H9 (cell line): ENCODE results near the gene SOX11. TPM values are rescaled to one million over a fixed set of nuclear protein-coding genes. Genes with fewer than 3 reads are reported as not detected.
A peak's percentile ranks its signal among the peaks of the same experiment; 100 is the strongest.

Experiments used
- DNase-seq: peaks from one replicate; pipeline ENCODE4 v3.0.0-alpha.2; 2017
- H2AFZ ChIP-seq: one replicate; pipeline ENCODE4 v1.6.1; 2013; ENCODE audit warnings: mild to moderate bottlenecking, low read length, control low read depth, moderate library complexity
- H2AK5ac ChIP-seq: 2 replicates; pipeline ENCODE4 v1.6.1; 2013; ENCODE audit warnings: low read length, control low read depth, mixed read lengths; ENCODE audit not compliant: insufficient read length
- H2BK120ac ChIP-seq: one replicate; pipeline ENCODE4 v1.6.1; 2013; ENCODE audit warnings: low read depth, mild to moderate bottlenecking, low read length, control low read depth, inconsistent platforms; ENCODE audit not compliant: poor library complexity, severe bottlenecking
- H2BK12ac ChIP-seq: 2 replicates; pipeline ENCODE4 v1.6.1; 2013; ENCODE audit warnings: low read length, control low read depth, mixed read lengths, low read depth; ENCODE audit not compliant: insufficient read length
- H2BK15ac ChIP-seq: 2 replicates; pipeline ENCODE4 v1.6.1; 2013; ENCODE audit warnings: low read depth, low read length, control low read depth
- H2BK20ac ChIP-seq: one replicate; pipeline ENCODE4 v1.6.1; 2013; ENCODE audit warnings: low read depth, mild to moderate bottlenecking, low read length, control low read depth, inconsistent platforms; ENCODE audit not compliant: poor library complexity, severe bottlenecking
- H2BK5ac ChIP-seq: 2 replicates; pipeline ENCODE4 v1.6.1; 2013; ENCODE audit warnings: low read length, control low read depth, mixed read lengths; ENCODE audit not compliant: insufficient read length
- H3K14ac ChIP-seq: 2 replicates; pipeline ENCODE4 v1.6.1; 2013; ENCODE audit warnings: low read length, control low read depth; ENCODE audit not compliant: insufficient read depth
- H3K18ac ChIP-seq: 2 replicates; pipeline ENCODE4 v1.6.1; 2013; ENCODE audit warnings: low read depth, mild to moderate bottlenecking, mixed read lengths, low read length, control low read depth; ENCODE audit not compliant: insufficient read length
- H3K23ac ChIP-seq: 2 replicates; pipeline ENCODE4 v1.6.1; 2013; ENCODE audit warnings: low read length, control low read depth, mixed read lengths, low read depth; ENCODE audit not compliant: insufficient read length
- H3K23me2 ChIP-seq: 2 replicates; pipeline ENCODE4 v1.6.1; 2013; ENCODE audit warnings: low read depth, mild to moderate bottlenecking, mixed read lengths, low read length, control low read depth; ENCODE audit not compliant: insufficient read length, poor library complexity, severe bottlenecking
- H3K27ac ChIP-seq: 2 replicates; pipeline ENCODE4 v1.5.1; 2013; ENCODE audit warnings: low read length, control low read depth, mixed read lengths, low read depth; ENCODE audit not compliant: insufficient read length
- H3K27me3 ChIP-seq: 2 replicates; pipeline ENCODE4 v1.6.1; 2013; ENCODE audit warnings: low read length, control low read depth, inconsistent platforms; ENCODE audit not compliant: insufficient read depth
- H3K4ac ChIP-seq: 2 replicates; pipeline ENCODE4 v1.6.1; 2013; ENCODE audit warnings: low read depth, mild to moderate bottlenecking, control low read depth, inconsistent platforms, low read length, moderate library complexity
- H3K4me1 ChIP-seq: 2 replicates; pipeline ENCODE4 v1.6.1; 2013; ENCODE audit warnings: low read length, control low read depth, inconsistent platforms; ENCODE audit not compliant: insufficient read depth
- H3K4me2 ChIP-seq: 2 replicates; pipeline ENCODE4 v1.6.1; 2013; ENCODE audit warnings: low read length, control low read depth, mixed read lengths; ENCODE audit not compliant: insufficient read length, insufficient read depth
- H3K56ac ChIP-seq: 2 replicates; pipeline ENCODE4 v1.6.1; 2013; ENCODE audit warnings: low read depth, mild to moderate bottlenecking, mixed read lengths, low read length, control low read depth; ENCODE audit not compliant: insufficient read length
- H3K79me1 ChIP-seq: 2 replicates; pipeline ENCODE4 v1.6.1; 2013; ENCODE audit warnings: low read depth, mild to moderate bottlenecking, moderate library complexity, low read length, control low read depth, inconsistent platforms; ENCODE audit not compliant: insufficient read depth, poor library complexity, severe bottlenecking
- H3K79me2 ChIP-seq: 2 replicates; pipeline ENCODE4 v1.6.1; 2013; ENCODE audit warnings: low read length, control low read depth, inconsistent platforms; ENCODE audit not compliant: insufficient read depth
- H3K9ac ChIP-seq: 2 replicates; pipeline ENCODE4 v1.6.1; 2013; ENCODE audit warnings: low read length, control low read depth, mixed read lengths; ENCODE audit not compliant: insufficient read length; ENCODE audit errors: extremely low read depth
- H3K9me3 ChIP-seq: one replicate; pipeline ENCODE4 v1.6.1; 2013; ENCODE audit warnings: low read depth, low read length, inconsistent platforms; ENCODE audit not compliant: control insufficient read depth
- H3T11ph ChIP-seq: one replicate; pipeline ENCODE4 v1.6.1; 2013; ENCODE audit warnings: mild to moderate bottlenecking, low read length, control low read depth, inconsistent platforms
- H4K20me1 ChIP-seq: one replicate; pipeline ENCODE4 v1.6.1; 2013; ENCODE audit not compliant: control insufficient read depth, insufficient read length, insufficient read depth
- H4K5ac ChIP-seq: 2 replicates; pipeline ENCODE4 v1.6.1; 2013; ENCODE audit warnings: low read depth, mild to moderate bottlenecking, mixed read lengths, low read length, control low read depth; ENCODE audit not compliant: insufficient read length
- H4K8ac ChIP-seq: replicated peaks from 2 replicates; pipeline ENCODE4 v1.6.1; 2013; ENCODE audit warnings: low read length, control low read depth, mixed read lengths, low read depth; ENCODE audit not compliant: insufficient read length
- H4K91ac ChIP-seq: 2 replicates; pipeline ENCODE4 v1.6.1; 2013; ENCODE audit warnings: low read depth, mild to moderate bottlenecking, moderate library complexity, mixed read lengths, low read length, control low read depth; ENCODE audit not compliant: insufficient read length
- H3K27ac Mint-ChIP-seq, 3 experiments: 2 replicates in 2 of 3; 3 replicates in 1 of 3; pipeline ENCODE4 v1.8.0; 2020 to 2021; ENCODE audit warnings: mixed read lengths in 3 of 3, mild to moderate bottlenecking in 1 of 3, moderate library complexity in 1 of 3
- H3K27me3 Mint-ChIP-seq: 2 replicates; pipeline ENCODE4 v1.8.0; 2021; ENCODE audit warnings: low read depth, mild to moderate bottlenecking, moderate library complexity, mixed read lengths
- H3K36me3 Mint-ChIP-seq, 3 experiments: 2 replicates in 2 of 3; 3 replicates in 1 of 3; pipeline ENCODE4 v1.8.0; 2020 to 2021; ENCODE audit warnings: low read depth in 3 of 3, mixed read lengths in 3 of 3; ENCODE audit not compliant: insufficient read depth in 1 of 3
- H3K4me1 Mint-ChIP-seq, 2 experiments: 2 replicates each; pipeline ENCODE4 v1.8.0; 2020; ENCODE audit warnings: mixed read lengths in 2 of 2
- H3K4me3 Mint-ChIP-seq, 2 experiments: 2 replicates in 1 of 2; 3 replicates in 1 of 2; pipeline ENCODE4 v1.8.0; 2020 to 2021; ENCODE audit warnings: mild to moderate bottlenecking in 2 of 2, mixed read lengths in 2 of 2, moderate library complexity in 1 of 2
- H3K9me3 Mint-ChIP-seq, 2 experiments: 2 replicates in 1 of 2; 3 replicates in 1 of 2; pipeline ENCODE4 v1.8.0; 2020; ENCODE audit warnings: mild to moderate bottlenecking in 2 of 2, mixed read lengths in 2 of 2, moderate library complexity in 1 of 2
- CTCF ChIP-seq: fragments of 200-600 bp; sonication (generic); conservative IDR thresholded peaks from 3 replicates; pipeline ENCODE4 v1.8.0; 2021; ENCODE audit warnings: antibody characterized with exemption, mild to moderate bottlenecking
- WGBS: extraction: QIAGEN DNeasy Blood & Tissue Kit; methylation state at CpG from one replicate; pipeline ENCODE4 v1.1.7; 2013; ENCODE audit warnings: missing lambda C conversion rate, low lambda C conversion rate, mixed read lengths; ENCODE audit not compliant: insufficient read length; ENCODE audit errors: extremely low coverage; 5-methylcytosine and 5-hydroxymethylcytosine counted together
- total RNA-seq: library from RNA; stranded (reverse); gene quantifications from 2 replicates; pipeline ENCODE4 v1.2.1, GENCODE V29; 2021

The SOX11 gene
- total RNA-seq, 1 experiment from 2014 or later = 43.8 TPM

DNA sequence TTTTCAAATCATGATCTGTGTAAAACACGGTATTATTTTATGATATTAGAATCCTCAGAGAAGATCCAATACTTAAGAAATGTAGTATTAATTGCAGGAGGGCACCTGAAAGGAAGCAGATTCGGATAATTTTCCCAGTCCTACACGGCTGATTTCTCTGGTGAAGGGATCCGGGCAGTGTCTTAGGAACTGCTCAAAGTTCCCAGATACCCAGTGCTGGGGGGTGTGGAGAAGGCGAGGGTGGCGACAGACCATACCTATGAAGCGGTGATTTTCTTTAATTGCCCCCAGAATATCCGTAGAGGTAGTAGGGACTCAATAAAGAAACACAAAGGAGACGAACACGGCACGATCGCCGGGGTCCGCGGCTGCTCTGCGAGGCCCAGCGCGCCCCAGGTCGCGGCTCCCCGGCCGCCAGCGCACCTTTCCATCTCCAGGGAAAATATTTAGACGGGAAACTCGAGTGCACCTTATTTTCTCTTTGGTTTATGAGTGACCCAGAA is 1.4 kb upstream of the SOX11 start:
- H3K18ac ChIP-seq = no peak overlapping the region
- H3K23ac ChIP-seq = no peak overlapping the region
- H3T11ph ChIP-seq = no peak overlapping the region
- no peak overlapping the region for H2AFZ ChIP-seq
- no peaks in the 10 kb centered on the region for H3K79me1 ChIP-seq
- peaks cover 5% of the 10 kb centered on the region for H3K23me2 ChIP-seq
- peaks cover 8% of the 10 kb centered on the region; the same call in 1 of the 2 replicates for H3K79me2 ChIP-seq
- peaks cover 0 to 2% of the 10 kb centered on the region in 2 experiments; a peak in 2 of 5 replicates for H3K9me3 Mint-ChIP-seq
- H2BK12ac ChIP-seq = no peak overlapping the region
- H3K14ac ChIP-seq = peak overlapping the region; percentile 89; the same call in 1 of the 2 replicates
- H3K9me3 ChIP-seq = no peaks in the 10 kb centered on the region
- peak overlapping the region; percentile 93 for H3K9ac ChIP-seq
- no peak overlapping the region for H2BK15ac ChIP-seq
- no peaks in the 10 kb centered on the region for H3K4me1 ChIP-seq
- H3K36me3 Mint-ChIP-seq = peaks cover 4 to 20% (median 12%) of the 10 kb centered on the region in 3 experiments
- TF ChIP-seq CTCF = no peak
- no peak overlapping the region for H4K5ac ChIP-seq
- no peak overlapping the region for H2BK20ac ChIP-seq
- peak overlapping the region; percentile 91 to 97 for H3K4me3 Mint-ChIP-seq
- no CpG with 5 or more reads among the region's 25 CpGs for WGBS
- H2BK120ac ChIP-seq = peak overlapping the region; percentile 83
- H3K27me3 ChIP-seq = no peaks in the 10 kb centered on the region
- peak overlapping the region; percentile 97; a peak in 6 of 7 replicates for H3K27ac Mint-ChIP-seq
- H3K4me2 ChIP-seq = peak overlapping the region; percentile 85
- no peaks in the 10 kb centered on the region for H4K20me1 ChIP-seq
- H3K27ac ChIP-seq = no peak overlapping the region
- no peak overlapping the region for H2BK5ac ChIP-seq
- H3K4ac ChIP-seq = no peak overlapping the region; the same call in 1 of the 2 replicates
- no peak overlapping the region for H4K91ac ChIP-seq
- H3K27me3 Mint-ChIP-seq = no peaks in the 10 kb centered on the region; the same call in none of the 2 replicates
- H3K4me1 Mint-ChIP-seq = peaks cover 12 to 24% of the 10 kb centered on the region in 2 experiments
- no peak overlapping the region for H3K56ac ChIP-seq
- H2AK5ac ChIP-seq = no peak overlapping the region
- DNase-seq = no peak
- H4K8ac ChIP-seq = no peak overlapping the region
